Fibroblast of pulmonary artery (primary cell): ENCODE measurements around the gene TMEM198.

Source experiments
- DNase-seq: peaks from one replicate; pipeline ENCODE4 v3.0.0-alpha.2; 2010; ENCODE audit warnings: low read depth
- H3K4me3 ChIP-seq: replicated peaks from 2 replicates; pipeline ENCODE4 v1.5.1; 2011; ENCODE audit warnings: low read depth, mild to moderate bottlenecking, control low read depth, low read length, moderate library complexity
- TF ChIP-seq, protein P1 (sequence below): IDR thresholded peaks from 2 replicates; pipeline ENCODE4 v1.5.1; 2011; ENCODE audit warnings: mild to moderate bottlenecking, control low read depth, low read length, inconsistent platforms; ENCODE audit errors: missing control alignments

The TMEM198 gene

DNA sequence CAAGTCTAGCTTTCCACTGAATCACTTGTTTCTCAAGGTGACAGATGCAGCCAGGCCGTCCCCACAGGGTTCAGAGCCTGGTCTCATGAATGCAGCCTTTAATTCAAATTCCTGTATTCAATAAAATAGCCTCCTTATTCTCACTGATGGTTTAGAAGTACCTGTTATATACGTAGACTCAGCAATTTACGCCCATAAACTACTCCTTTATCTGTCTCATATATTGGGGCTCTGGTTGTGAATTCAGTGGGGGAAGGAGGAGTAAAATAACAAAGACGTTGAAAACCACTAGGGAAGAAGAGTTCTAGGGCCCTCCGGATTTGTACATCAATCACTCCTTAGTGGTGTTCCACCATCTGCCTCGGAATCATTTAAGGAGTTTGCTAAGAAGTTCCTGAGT is 25.8 kb downstream of the TMEM198 start:
- TF ChIP-seq, protein P1, sequence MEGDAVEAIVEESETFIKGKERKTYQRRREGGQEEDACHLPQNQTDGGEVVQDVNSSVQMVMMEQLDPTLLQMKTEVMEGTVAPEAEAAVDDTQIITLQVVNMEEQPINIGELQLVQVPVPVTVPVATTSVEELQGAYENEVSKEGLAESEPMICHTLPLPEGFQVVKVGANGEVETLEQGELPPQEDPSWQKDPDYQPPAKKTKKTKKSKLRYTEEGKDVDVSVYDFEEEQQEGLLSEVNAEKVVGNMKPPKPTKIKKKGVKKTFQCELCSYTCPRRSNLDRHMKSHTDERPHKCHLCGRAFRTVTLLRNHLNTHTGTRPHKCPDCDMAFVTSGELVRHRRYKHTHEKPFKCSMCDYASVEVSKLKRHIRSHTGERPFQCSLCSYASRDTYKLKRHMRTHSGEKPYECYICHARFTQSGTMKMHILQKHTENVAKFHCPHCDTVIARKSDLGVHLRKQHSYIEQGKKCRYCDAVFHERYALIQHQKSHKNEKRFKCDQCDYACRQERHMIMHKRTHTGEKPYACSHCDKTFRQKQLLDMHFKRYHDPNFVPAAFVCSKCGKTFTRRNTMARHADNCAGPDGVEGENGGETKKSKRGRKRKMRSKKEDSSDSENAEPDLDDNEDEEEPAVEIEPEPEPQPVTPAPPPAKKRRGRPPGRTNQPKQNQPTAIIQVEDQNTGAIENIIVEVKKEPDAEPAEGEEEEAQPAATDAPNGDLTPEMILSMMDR = no peak
- no peak for DNase-seq
- peak overlapping the region; percentile 61 for H3K4me3 ChIP-seq

DNA sequence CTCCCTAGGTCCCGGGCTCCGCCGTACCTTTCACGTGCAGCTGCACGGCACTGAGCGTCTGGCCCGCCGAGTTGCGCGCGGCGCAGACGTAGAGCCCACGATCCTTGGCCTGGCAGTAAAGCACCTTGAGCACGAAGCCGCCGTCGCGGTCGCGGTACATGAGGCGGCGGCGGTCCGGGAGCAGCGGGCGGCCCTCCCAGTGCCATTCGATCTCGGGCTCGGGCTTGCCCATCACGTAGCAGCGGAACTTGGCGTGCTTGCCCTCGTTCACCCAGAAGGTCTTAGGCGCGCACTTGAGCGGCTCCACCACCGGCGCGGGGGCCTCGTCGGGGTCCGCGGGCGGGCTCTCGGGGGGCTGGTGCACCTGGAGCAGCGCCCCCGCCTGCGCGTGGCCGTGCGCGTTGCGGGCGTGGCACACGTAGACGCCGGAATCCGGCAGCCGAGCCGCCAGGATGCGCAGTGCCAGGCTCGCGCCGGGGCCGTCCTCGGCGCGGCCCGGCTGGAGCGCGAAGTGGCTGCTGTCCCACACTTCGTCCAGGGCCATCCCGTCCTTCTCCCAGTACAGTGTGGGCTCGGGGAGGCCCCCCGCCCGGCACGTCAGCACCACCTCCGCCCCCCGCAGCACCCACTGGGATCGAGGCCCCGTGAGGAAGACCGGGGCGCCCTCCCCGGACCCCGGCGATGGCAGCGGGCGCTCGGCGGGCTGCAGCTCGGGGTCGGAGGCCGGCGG is 26.5 kb downstream of the TMEM198 start:
- DNase-seq = peak; percentile 29
- H3K4me3 ChIP-seq = peak overlapping the region; percentile 61
- TF ChIP-seq, protein P1 = no peak

DNA sequence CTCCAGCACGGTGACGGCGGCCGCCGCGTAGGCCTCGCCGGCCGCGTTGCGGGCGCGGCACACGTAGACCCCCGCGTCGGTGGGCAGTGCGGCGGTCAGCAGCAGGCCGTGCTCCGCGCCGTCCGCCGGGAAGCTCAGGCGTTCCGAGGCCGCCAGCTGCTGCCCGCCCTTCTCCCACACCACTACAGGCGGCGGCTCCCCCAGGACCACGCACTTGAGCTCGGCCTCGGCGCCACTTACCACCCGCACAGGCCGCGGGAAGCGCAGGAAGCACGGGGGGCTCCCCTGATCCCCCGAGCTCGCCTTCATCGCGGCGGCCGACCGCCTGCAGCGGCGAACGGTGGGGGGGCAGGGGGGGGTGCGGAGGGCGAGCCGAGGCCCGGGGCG is 27.1 kb downstream of the TMEM198 start:
- TF ChIP-seq, protein P1 = no peak
- H3K4me3 ChIP-seq = peak overlapping the region; percentile 61
- peak; percentile 30 for DNase-seq

DNA sequence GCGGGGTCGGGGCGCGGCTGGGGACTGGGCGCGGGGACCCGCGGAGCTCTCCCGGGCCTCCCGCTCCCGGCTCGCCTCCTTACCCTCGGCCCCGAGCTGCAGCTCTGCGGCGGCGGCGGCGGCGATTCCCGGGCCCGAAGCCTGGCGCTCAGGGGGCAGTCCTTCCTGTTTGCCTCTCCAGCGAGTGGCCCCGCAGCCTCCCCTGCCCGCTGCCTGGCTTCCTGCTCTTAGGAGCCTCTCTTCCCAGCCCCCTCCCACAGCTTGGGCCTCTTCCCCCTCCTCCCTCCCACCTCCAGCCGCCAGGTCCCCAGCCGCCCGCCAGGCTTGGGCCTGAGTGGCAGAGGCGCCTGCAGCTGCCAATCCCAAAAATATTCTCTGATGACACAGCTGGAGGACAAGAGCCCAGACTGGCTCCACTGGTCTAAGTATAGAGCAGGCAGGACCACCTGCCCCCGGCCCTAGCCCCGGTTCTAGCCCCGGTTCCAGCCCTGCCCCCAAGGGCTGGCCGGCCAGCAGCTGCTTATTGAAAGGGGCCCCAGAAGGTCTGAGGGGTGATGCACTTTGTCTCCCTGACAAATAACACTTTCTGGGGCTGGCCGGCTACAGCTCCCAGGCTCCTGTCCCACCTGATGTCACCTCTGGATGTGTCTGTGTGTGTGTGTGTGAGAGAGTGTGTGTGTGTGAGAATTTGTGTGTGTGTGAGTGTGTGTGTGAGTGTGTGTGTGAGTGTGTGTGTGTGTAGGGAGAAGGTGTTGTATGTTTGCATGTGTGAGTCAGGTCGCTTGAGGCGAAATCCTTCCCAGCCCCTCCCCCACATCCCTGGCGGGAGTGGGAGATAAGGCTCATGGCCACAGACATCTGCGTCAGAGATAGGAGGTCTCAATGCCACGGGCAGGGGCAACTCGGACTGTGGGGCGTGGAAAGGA is 27.7 kb downstream of the TMEM198 start, which contains the start of gene OBSL1:
Gene OBSL1 (minus strand): TSS at position 229 of the 926 bp plus-strand sequence. CDS start 307 bp downstream, outside the sequence.
- peak within 1 kb of the TSS; percentile 61 for H3K4me3 ChIP-seq
- DNase-seq = peak; percentile 79
- TF ChIP-seq, protein P1 = no peak

DNA sequence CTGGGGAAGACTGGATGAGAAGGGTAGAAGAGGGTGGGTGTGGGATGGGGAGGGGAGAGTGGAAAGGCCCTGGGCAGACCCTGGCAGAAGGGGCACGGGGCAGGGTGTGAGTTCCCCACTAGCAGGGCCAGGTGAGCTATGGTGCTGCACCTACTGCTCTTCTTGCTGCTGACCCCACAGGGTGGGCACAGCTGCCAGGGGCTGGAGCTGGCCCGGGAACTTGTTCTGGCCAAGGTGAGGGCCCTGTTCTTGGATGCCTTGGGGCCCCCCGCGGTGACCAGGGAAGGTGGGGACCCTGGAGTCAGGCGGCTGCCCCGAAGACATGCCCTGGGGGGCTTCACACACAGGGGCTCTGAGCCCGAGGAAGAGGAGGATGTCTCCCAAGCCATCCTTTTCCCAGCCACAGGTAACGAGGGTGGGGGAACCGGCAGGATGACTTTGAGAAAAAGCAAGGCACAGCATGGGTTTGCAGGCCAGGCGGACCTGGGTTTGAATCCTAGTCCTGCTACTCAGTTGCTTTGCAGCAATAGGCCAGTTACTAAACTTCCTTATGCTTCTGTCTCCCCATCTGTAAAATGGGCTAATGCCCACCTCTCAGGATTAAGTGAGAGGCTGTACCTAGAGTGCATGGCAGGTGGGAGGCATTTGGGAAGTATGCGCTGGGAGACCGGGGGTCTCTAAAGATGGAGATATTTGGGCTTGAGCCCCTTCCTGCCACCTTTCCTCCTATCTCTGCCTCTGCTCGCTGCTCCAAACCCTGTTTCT is 28.6 kb downstream of the TMEM198 start, which contains the start of gene INHA:
Gene INHA (plus strand): TSS at position 74 of the 765 bp plus-strand sequence. CDS start 65 bp downstream, at position 139.
- TF ChIP-seq, protein P1 = no peak
- no peak for DNase-seq
- H3K4me3 ChIP-seq = peak within 1 kb of the TSS; percentile 61

DNA sequence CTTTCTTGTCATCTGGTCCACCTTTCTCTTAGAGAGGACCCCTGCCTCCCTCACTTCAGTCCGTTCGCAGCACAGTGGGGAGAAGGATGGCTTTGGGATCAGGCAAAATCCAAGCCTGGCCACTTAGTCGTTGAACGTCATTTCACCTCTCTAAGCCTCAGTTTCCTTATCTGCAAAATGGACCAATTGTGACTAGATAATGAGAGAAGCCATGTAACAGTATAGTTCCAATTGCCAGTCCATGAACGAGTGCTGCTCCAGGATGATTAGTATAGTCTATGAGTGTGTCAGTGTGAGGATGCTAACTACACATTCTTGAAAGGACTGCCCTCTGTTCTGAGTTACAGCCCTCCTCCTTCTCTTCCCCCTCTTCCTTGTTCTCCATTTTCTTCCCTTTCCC is 29.3 kb downstream of the TMEM198 start:
- H3K4me3 ChIP-seq = no peak overlapping the region
- no peak for DNase-seq
- TF ChIP-seq, protein P1 = no peak
